ENCODE results near the gene CASP10.

Gene CASP10

GRCh38 chr2:201200345-201200744 is 17.4 kb downstream of the CASP10 start:
- no peak for DNase-seq (ENCODE audit: low spot score)

GRCh38 chr2:201201371-201201770 is 18.4 kb downstream of the CASP10 start:
- no peak for DNase-seq (ENCODE audit: low spot score)
- TF ChIP-seq, protein P1, sequence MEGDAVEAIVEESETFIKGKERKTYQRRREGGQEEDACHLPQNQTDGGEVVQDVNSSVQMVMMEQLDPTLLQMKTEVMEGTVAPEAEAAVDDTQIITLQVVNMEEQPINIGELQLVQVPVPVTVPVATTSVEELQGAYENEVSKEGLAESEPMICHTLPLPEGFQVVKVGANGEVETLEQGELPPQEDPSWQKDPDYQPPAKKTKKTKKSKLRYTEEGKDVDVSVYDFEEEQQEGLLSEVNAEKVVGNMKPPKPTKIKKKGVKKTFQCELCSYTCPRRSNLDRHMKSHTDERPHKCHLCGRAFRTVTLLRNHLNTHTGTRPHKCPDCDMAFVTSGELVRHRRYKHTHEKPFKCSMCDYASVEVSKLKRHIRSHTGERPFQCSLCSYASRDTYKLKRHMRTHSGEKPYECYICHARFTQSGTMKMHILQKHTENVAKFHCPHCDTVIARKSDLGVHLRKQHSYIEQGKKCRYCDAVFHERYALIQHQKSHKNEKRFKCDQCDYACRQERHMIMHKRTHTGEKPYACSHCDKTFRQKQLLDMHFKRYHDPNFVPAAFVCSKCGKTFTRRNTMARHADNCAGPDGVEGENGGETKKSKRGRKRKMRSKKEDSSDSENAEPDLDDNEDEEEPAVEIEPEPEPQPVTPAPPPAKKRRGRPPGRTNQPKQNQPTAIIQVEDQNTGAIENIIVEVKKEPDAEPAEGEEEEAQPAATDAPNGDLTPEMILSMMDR (IDR thresholded peaks at IDR 0.05; ENCODE audit: extremely low read depth, missing control alignments) = no peak

More at GRCh38 chr2:201200345-201200744, 17.4 kb downstream of the CASP10 start:
- TF ChIP-seq, protein P1 (IDR thresholded peaks at IDR 0.05; ENCODE audit: extremely low read depth, missing control alignments) = no peak

GRCh38 chr2:201203916-201204654 is 21.1 kb downstream of the CASP10 start:
- TF ChIP-seq, protein P1 (IDR thresholded peaks at IDR 0.05; ENCODE audit: extremely low read depth, missing control alignments) = no peak
- no peak for DNase-seq (ENCODE audit: low spot score)

DNA sequence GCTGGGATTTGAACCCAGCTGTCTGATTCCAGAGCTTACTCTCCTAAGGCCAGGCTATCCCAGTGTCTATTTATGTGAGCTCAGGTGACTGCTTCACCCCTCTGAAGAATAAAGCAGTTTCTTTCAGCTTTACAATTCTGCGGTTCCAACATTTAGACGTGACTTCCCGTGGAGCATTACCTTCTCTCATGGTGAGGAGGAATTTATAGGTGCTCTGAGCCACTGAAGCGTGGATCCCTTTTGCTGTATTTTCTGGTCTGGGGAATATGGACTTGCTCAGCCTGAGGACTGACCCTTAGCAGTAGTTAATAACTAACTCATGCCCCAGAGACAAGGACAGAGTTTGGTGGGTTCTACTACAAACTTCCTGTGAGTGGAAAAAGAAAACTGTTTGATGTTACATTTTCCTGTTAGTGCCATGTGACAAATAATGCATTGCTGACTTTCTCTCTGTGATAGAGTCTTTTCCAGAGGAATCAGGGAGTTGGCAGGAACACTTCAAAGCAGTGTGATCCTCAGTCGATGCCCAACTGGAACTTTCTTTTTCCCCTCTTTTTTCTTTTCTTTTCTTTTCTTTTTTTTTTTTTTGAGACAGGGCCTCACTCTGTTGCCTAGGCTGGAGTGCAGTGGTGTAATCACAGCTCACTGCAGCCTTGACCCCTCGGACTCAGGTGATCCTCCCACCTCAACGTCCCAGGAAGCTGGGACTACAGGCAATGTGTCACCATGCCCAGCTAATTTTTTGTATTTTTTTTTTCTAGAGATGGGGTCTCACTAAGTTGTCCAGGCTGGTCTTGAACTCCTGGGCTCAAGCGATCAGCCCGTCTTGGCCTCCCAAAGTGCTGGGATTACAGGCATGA is 21.9 kb downstream of the CASP10 start:
- DNase-seq (ENCODE audit: low spot score) = no peak
- TF ChIP-seq, protein P1 (IDR thresholded peaks at IDR 0.05; ENCODE audit: extremely low read depth, missing control alignments) = no peak

GRCh38 chr2:201205515-201205849 is 22.5 kb downstream of the CASP10 start:
- DNase-seq (ENCODE audit: low spot score) = no peak
- TF ChIP-seq, protein P1 (IDR thresholded peaks at IDR 0.05; ENCODE audit: extremely low read depth, missing control alignments) = no peak

DNA sequence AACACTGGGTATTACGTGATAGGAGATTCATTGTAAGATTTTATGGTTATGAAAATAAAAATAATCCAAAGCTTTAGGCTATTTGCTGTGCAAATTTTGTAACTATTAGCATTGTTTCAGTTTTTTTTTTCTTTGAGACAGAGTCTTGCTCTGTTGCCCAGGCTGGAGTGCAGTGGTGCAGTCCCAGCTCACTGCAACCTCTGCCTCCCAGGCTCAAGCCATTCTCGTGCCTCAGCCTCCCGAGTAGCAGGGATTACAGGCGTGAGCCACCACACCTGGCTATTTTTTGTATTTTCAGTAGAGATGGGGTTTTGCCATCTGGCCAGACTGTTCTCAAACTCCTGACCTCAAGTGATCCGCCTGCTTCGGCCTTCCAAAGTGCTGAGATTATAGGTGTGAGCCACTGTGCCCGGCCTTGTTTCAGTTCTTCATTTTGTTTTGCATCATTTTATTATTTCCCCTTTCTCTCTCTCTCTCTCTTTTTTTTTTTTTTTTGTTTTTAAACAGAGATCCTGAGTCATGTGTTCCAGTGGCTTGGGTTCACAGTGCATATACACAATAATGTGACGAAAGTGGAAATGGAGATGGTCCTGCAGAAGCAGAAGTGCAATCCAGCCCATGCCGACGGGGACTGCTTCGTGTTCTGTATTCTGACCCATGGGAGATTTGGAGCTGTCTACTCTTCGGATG is 25.8 kb downstream of the CASP10 start:
- TF ChIP-seq, protein P1 (IDR thresholded peaks at IDR 0.05; ENCODE audit: extremely low read depth, missing control alignments) = no peak
- DNase-seq (ENCODE audit: low spot score) = peak; percentile 27

DNA sequence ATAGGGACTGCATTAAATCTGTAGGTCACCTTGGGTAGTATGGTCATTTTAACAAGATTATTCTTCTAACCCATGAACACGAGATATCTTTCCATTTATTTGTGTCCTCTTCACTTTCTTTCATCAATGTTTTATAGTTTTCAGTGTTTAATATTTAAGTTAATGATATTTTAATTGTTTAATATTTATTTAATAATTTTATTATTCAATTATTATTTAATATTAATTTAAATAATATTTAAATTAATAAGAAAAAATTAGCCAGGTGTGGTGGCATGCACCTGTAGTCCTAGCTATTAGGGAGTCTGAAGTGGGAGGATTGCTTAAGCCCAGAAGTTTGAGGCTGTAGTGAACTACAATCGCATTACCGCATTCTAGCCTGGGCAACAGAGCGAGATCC is 33.0 kb downstream of the CASP10 start:
- DNase-seq (ENCODE audit: low spot score) = no peak
- TF ChIP-seq, protein P1 (IDR thresholded peaks at IDR 0.05; ENCODE audit: extremely low read depth, missing control alignments) = no peak

All from GM20000 (cell line).